ENCODE data around the gene CYP2W1.
"Not testable (repeated sequence)": the region's sequence is repeated elsewhere in the genome, so short reads cannot be mapped to it uniquely, and the experiment has no call there.

CYP2W1 gene

DNA sequence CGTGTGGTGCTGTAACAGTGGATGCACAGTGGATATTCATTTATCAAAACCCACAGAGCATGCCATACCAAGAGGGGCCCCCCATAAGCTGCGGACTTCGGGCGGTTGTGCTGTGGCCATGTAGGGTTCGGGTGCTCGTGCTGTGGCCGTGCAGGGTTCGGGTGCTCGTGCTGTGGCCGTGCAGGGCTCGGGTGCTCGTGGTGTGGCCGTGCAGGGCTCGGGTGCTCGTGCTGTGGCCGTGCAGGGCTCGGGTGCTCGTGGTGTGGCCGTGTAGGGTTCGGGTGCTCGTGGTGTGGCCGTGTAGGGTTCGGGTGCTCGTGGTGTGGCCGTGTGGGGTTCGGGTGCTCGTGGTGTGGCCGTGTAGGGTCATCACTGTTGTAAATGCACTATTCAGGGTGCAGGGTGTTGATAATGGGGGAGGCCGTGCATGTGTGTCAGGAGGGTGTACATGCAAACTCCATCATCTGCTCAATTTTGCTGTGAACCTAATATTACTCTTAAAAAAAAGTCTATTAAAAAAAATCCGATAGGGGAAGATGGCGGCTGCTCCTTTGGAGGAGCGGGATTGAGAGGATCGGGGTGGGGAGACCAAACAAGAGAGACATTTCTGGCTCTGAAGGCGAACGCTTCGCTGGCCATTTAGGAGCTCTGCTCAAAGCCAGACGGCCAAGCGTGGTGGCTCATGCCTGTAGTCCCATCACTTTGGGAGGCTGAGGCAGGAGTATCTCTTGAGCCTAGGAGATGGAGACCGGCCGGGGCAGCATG lies 53.4 kb downstream of the CYP2W1 start:
- H3K9me3 Mint-ChIP-seq; H3K27me3 Mint-ChIP-seq; ATAC-seq; H3K27ac Mint-ChIP-seq; DNase-seq; H3K36me3 Mint-ChIP-seq (ENCODE audit: low read depth); H3K4me3 Mint-ChIP-seq: not testable (repeated sequence)
- H3K4me1 Mint-ChIP-seq = peaks cover 21% of the 10 kb centered on the region

Measured in activated naive CD8-positive, alpha-beta T cell treated with anti-CD3 and anti-CD28 coated beads, Interleukin-2, amount 50 U/mL, for 24 hours (primary cell).